ENCODE results near the gene GPA33.
A peak's percentile ranks its signal among the peaks of the same experiment; 100 is the strongest.

GPA33 gene

GRCh38 chr1:167100730-167101129 is 10.6 kb upstream of the GPA33 start:
- no peak overlapping the region for H3K4me3 ChIP-seq
- DNase-seq (ENCODE audit: low spot score) = no peak
- H3K27ac ChIP-seq = no peak overlapping the region

DNA sequence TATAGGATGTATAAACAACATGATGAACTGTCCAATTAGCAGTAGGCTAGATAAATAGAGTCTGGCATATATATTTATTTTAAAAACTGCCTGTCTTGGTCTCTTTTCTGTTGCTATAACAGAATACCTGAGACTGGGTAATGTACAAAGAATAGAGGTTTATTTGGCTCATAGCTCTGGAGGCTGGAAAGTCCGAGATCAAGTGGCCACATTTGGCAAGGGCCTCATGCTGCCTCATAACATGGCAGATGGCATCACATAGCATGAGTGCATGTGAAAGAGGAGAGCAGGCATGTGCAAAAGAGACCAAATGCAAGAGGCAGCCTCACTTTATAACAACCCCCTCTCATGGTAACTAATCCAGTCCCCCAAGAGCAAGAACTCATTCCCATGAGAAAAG is 9.7 kb upstream of the GPA33 start:
- DNase-seq (ENCODE audit: low spot score) = no peak
- no peak for TF ChIP-seq CTCF (IDR thresholded peaks at IDR 0.05)
- Histone ChIP-seq H3K4me3 (no peak overlapping the region), H3K27ac (no peak overlapping the region)

More at GRCh38 chr1:167100730-167101129, 10.6 kb upstream of the GPA33 start:
- TF ChIP-seq CTCF (IDR thresholded peaks at IDR 0.05) = no peak

GRCh38 chr1:167095368-167095767 is 5.2 kb upstream of the GPA33 start:
- no peak for DNase-seq (ENCODE audit: low spot score)
- no peak for TF ChIP-seq CTCF (IDR thresholded peaks at IDR 0.05)
- Histone ChIP-seq H3K4me3 (no peak overlapping the region), H3K27ac (no peak overlapping the region)

- peak; percentile 57 for DNase-seq (ENCODE audit: low spot score)
- TF ChIP-seq CTCF (IDR thresholded peaks at IDR 0.05) = no peak
- Histone ChIP-seq H3K27ac (peak overlapping the region; percentile 9 to 51), H3K4me3 (peak overlapping the region; percentile 27)
These were observed 4.5 kb upstream of the GPA33 start for GRCh38 chr1:167094690-167095089.

- DNase-seq (ENCODE audit: low spot score) = no peak
- Histone ChIP-seq H3K4me3 (peak within 1 kb of the TSS; percentile 27), H3K27ac (peak within 1 kb of the TSS; percentile 41 to 51)
- no peak for TF ChIP-seq CTCF (IDR thresholded peaks at IDR 0.05)
These were observed 3.8 kb upstream of the GPA33 start, which contains the start of gene STYXL2 for GRCh38 chr1:167093846-167094516. STYXL2 (plus strand) TSS chr1:167094075; CDS start chr1:167094850, 775 bp downstream.

DNA sequence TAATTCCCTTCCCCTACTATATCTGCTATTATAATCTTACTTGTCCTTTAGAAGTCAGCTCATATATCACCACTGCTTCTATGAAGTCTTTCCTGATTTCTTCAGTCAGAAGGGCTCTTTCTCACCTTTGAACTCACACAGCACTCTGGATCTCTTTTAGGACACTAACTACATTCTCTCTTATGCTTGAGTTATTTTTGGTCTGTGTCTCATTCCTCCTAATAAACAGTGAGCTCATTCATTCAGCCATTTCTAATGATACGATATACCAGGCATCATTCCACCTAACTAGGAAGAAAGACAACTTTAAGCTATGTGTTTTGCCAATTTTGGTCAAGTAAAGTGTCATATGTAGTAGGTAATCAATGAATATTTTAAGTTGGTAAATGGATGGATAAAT is 2.5 kb upstream of the GPA33 start:
- no peak for TF ChIP-seq CTCF (IDR thresholded peaks at IDR 0.05)
- H3K27ac ChIP-seq = no peak overlapping the region
- no peak overlapping the region for H3K4me3 ChIP-seq
- DNase-seq (ENCODE audit: low spot score) = no peak

DNA sequence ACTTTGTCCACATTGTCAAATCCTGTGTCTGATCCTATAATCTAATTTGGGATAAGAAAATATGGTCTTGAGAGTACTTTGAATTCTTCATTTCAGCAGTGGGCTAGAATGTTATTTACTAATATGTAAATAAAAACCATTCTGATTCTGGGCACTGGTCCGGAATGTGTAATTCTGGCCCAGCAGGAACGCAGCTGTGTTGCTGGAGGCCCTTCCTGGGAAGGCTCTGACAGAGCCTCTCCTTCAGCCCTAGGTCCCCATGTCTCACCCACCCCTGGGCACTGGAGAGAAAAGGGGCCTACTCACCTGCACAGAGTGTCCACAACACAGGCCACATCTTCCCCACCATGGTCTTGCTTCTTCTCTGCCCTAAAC is 251 bp downstream of the GPA33 start:
- DNase-seq (ENCODE audit: low spot score) = no peak
- Histone ChIP-seq H3K4me3 (no peak overlapping the region), H3K27ac (peak overlapping the region in 1 of 2 donors; percentile 45)
- no peak for TF ChIP-seq CTCF (IDR thresholded peaks at IDR 0.05)
